ACC112 (cell line): Measurements from ENCODE around the gene FRZB.

Experiments used
- H2AFZ ChIP-seq: fragments of 200-600 bp; sonication (generic); one replicate; pipeline ENCODE4 v1.6.0; 2017; ENCODE audit warnings: antibody characterized with exemption, low read length; ENCODE audit not compliant: unreplicated experiment
- H3K27ac ChIP-seq: fragments of 200-600 bp; sonication (generic); 2 replicates; pipeline ENCODE4 v1.5.1; 2014; ENCODE audit warnings: low read depth, mild to moderate bottlenecking, antibody characterized with exemption, low read length, moderate library complexity
- H3K27me3 ChIP-seq: fragments of 200-600 bp; sonication (generic); 2 replicates; pipeline ENCODE4 v1.6.1; 2014; ENCODE audit warnings: mild to moderate bottlenecking, antibody characterized with exemption, low read length, moderate library complexity, mixed read lengths; ENCODE audit not compliant: insufficient read depth
- H3K36me3 ChIP-seq: fragments of 200-600 bp; sonication (generic); 2 replicates; pipeline ENCODE4 v1.6.1; 2016; ENCODE audit warnings: mild to moderate bottlenecking, antibody characterized with exemption, low read length, moderate library complexity, mixed read lengths; ENCODE audit not compliant: insufficient read depth
- H3K4me1 ChIP-seq: fragments of 200-600 bp; sonication (generic); one replicate; pipeline ENCODE4 v1.6.1; 2016; ENCODE audit warnings: low read length, mixed read lengths; ENCODE audit not compliant: insufficient read depth, unreplicated experiment, control insufficient read depth
- H3K4me3 ChIP-seq: fragments of 200-600 bp; sonication (generic); 2 replicates; pipeline ENCODE4 v1.5.1; 2014; ENCODE audit warnings: mild to moderate bottlenecking, low read depth, low read length
- H3K79me2 ChIP-seq: fragments of 200-600 bp; sonication (generic); one replicate; pipeline ENCODE4 v1.6.0; 2016; ENCODE audit warnings: low read length; ENCODE audit not compliant: control insufficient read depth, unreplicated experiment, insufficient read depth

The FRZB gene

DNA sequence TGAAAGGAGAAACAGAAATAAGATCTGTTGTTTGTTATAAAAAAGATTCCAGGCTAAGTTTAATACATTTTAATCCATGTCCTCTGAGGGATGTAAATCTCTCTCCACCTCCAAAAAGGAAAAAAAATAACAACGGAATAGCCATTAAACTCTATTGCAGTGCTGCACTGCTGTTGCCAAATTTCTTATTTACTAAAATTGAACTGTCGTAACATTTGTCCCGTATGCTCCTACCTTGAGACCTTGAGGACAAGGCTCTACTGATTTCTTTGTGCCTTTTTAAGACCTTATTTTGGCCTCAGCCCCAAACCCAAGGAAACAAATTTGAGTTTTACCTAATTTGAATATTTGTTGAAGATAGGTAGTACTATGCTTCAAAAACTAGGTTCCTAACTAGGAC, 56.4 kb downstream of the FRZB start:
- no peak overlapping the region for H3K4me3 ChIP-seq

DNA sequence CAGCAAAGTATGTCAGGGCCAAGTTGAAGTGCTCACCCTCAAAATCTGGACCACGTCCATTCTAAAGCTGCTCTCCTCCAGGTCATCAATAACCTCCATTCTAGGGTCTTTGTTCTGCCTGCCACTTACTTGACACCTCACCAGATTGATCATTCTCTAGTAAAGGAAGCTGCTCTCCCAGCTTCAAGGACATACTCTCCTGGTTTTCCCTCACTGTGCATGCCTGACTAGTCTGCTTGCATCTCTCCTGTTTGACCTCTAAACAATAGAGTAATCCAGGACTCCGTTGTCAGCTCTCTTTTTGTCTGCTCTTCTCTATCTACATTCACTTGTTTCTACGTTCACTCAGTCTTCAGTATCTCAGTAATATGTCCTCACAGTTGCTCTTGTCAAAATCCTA, 59.1 kb downstream of the FRZB start:
- Histone ChIP-seq H3K27ac (no peak overlapping the region), H2AFZ (no peak overlapping the region), H3K79me2 (no peaks in the 10 kb centered on the region), H3K4me3 (no peak overlapping the region), H3K4me1 (no peaks in the 10 kb centered on the region), H3K36me3 (no peaks in the 10 kb centered on the region), H3K27me3 (peaks cover 9% of the 10 kb centered on the region; the same call in 1 of the 2 replicates)

More for the DNA sequence above, 56.4 kb downstream of the FRZB start:
- no peak overlapping the region for H2AFZ ChIP-seq
- H3K27ac ChIP-seq = no peak overlapping the region
- no peaks in the 10 kb centered on the region for H3K79me2 ChIP-seq
- H3K36me3 ChIP-seq = no peaks in the 10 kb centered on the region
- no peaks in the 10 kb centered on the region for H3K4me1 ChIP-seq
- peaks cover 9% of the 10 kb centered on the region for H3K27me3 ChIP-seq

DNA sequence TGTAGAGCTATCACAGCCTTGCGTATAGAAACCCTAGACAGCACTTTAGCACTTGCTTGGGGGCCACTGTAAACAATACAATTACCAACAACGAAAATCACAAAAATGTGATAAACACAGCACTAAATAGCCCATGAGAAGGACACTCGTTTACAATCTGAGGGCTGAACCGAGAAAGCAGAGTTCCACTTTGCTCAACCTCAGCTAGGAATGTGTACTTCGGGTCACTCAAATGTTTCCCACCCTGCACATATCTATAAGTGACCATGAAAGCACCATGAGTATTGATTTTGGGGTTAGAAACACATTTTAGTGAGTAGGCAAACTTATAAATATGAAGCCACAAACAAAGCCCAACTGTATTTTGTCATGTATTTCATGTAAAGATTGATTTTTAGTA, 62.3 kb downstream of the FRZB start:
- H3K4me3 ChIP-seq = no peak overlapping the region
- H3K4me1 ChIP-seq = no peaks in the 10 kb centered on the region
- no peak overlapping the region for H2AFZ ChIP-seq
- H3K27ac ChIP-seq = no peak overlapping the region
- H3K79me2 ChIP-seq = no peaks in the 10 kb centered on the region
- no peaks in the 10 kb centered on the region for H3K27me3 ChIP-seq
- no peaks in the 10 kb centered on the region for H3K36me3 ChIP-seq

DNA sequence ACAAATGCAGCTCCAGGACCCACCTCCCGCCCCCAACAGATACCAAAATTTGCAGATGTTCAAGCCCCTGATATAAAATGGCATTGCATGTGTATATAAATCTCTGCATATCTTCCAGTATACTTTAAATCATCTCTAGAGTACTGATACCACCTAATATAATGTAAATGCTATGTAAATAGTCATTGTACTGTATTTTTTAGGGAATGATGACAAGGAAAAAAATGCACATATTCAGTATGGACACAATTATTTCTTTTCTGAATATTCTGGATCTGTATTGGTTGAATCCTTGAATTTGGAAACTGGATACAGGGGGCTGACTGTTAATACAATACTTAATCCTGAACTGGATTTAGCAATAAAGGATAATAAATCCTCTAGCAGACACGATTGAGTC, 67.7 kb downstream of the FRZB start:
- H3K4me3 ChIP-seq = no peak overlapping the region
- no peak overlapping the region for H3K27ac ChIP-seq
- H3K4me1 ChIP-seq = no peaks in the 10 kb centered on the region
- H3K36me3 ChIP-seq = no peaks in the 10 kb centered on the region
- H3K79me2 ChIP-seq = no peaks in the 10 kb centered on the region
- no peak overlapping the region for H2AFZ ChIP-seq
- no peaks in the 10 kb centered on the region for H3K27me3 ChIP-seq

DNA sequence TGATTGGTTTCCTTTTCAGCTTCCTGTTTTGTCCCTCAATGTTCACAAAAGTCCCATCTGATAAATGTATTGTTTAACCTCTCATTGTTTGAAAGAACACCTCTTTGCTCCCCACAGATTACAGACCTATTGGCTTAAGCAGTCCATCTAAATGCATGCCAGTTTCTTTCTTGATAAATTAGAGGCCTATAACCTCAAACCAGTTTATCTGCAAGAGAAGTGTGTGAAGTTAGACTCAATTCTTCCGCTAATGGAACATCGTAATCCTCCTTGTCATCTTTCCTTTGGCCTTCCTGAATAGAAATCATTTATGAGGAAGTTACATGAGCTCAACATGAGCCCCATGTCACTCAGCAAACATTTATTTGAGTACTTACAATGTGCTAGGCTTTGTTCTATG, 74.0 kb downstream of the FRZB start:
- no peak overlapping the region for H2AFZ ChIP-seq
- no peak overlapping the region for H3K4me3 ChIP-seq
- H3K27me3 ChIP-seq = no peaks in the 10 kb centered on the region
- no peak overlapping the region for H3K27ac ChIP-seq
- H3K79me2 ChIP-seq = no peaks in the 10 kb centered on the region
- H3K4me1 ChIP-seq = no peaks in the 10 kb centered on the region
- no peaks in the 10 kb centered on the region for H3K36me3 ChIP-seq

DNA sequence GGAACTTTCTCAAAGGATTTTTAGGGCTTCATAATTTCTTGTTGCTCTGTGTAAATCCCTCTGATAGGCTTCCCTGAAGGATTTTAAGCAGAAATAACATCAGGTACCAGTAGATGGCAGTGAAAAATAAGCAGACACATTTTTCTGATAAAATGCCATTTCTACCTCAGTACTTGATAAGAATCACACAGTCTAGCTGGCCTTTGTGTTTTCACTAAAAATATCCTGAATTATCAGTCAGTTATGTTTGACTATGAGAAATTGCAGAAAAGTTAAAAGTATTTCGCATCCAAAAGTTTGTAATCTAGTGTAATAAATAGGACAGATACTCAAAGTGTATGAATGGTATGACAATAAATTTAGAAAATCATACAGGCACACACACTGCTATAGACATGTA, 81.7 kb downstream of the FRZB start:
- Histone ChIP-seq H3K4me3 (no peak overlapping the region), H3K4me1 (no peaks in the 10 kb centered on the region), H3K27ac (no peak overlapping the region), H2AFZ (no peak overlapping the region), H3K36me3 (peaks cover 7% of the 10 kb centered on the region; the same call in 1 of the 2 replicates), H3K79me2 (no peaks in the 10 kb centered on the region), H3K27me3 (no peaks in the 10 kb centered on the region)

DNA sequence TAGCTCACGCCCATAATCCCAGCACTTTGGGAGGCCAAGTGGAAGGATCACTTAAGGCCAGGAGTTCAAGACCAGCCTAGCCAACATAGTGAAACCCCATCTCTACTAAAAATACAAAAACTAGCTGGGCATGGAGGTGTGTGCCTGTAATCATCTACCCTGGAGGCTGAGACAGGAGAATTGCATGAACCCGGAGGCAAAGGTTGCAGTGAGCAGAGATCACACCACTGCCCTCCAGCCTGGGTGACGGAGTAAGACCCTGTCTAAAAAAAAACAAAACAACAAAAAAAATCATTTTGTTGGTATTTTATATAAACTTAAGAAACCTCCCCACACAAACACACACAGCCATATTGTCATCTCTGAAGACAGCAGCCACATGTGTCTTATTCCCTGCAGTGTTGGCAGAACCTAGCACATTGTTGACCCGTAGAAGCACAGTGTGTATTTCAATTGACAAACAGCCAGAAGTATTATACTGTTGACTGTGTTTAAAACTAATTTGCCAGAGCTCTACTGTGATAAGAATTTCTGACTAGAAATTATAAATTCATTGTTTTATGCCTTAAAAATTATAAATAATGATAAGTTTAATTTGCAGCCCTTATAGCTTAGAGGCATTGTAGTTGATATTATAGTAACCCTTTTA, 82.3 kb downstream of the FRZB start:
- H3K79me2 ChIP-seq = no peaks in the 10 kb centered on the region
- H3K4me3 ChIP-seq = no peak overlapping the region
- no peak overlapping the region for H2AFZ ChIP-seq
- H3K27ac ChIP-seq = no peak overlapping the region
- peaks cover 7% of the 10 kb centered on the region; the same call in 1 of the 2 replicates for H3K36me3 ChIP-seq
- H3K27me3 ChIP-seq = no peaks in the 10 kb centered on the region
- no peaks in the 10 kb centered on the region for H3K4me1 ChIP-seq
